ENCODE data around the gene FREY1. TPM values are rescaled to one million over a fixed set of nuclear protein-coding genes. Genes with fewer than 3 reads are reported as not detected.
A peak's percentile ranks its signal among the peaks of the same experiment; 100 is the strongest.

The FREY1 gene
- total RNA-seq, 1 donor: 1.6 TPM

- Histone ChIP-seq H3K27me3 (ENCODE audit: insufficient read depth, low read length) (no peaks in the 10 kb centered on the region), H3K4me3 (ENCODE audit: low read length) (peak overlapping the region; percentile 53), H3K4me1 (ENCODE audit: insufficient read depth, low read length) (peaks cover 87% of the 10 kb centered on the region), H3K9me3 (ENCODE audit: low read depth, low read length) (no peaks in the 10 kb centered on the region)
Observed at GRCh38 chr11:45932217-45932616, 25.1 kb upstream of the FREY1 start.

- H3K4me3 ChIP-seq (ENCODE audit: low read length): peak overlapping the region; percentile 53
- H3K4me1 ChIP-seq (ENCODE audit: insufficient read depth, low read length): peaks cover 83% of the 10 kb centered on the region
- no peaks in the 10 kb centered on the region for H3K9me3 ChIP-seq (ENCODE audit: low read depth, low read length)
- H3K27me3 ChIP-seq (ENCODE audit: insufficient read depth, low read length): no peaks in the 10 kb centered on the region
Observed at GRCh38 chr11:45931739-45932138, 24.7 kb upstream of the FREY1 start.

- Histone ChIP-seq H3K27me3 (ENCODE audit: insufficient read depth, low read length) (no peaks in the 10 kb centered on the region), H3K9me3 (ENCODE audit: low read depth, low read length) (no peaks in the 10 kb centered on the region), H3K4me1 (ENCODE audit: insufficient read depth, low read length) (peaks cover 76% of the 10 kb centered on the region), H3K4me3 (ENCODE audit: low read length) (peak overlapping the region; percentile 53)
Observed at GRCh38 chr11:45930951-45931570, 24.0 kb upstream of the FREY1 start.

GRCh38 chr11:45930031-45930794 lies 23.1 kb upstream of the FREY1 start:
- H3K27me3 ChIP-seq (ENCODE audit: insufficient read depth, low read length): no peaks in the 10 kb centered on the region
- H3K4me1 ChIP-seq (ENCODE audit: insufficient read depth, low read length): peaks cover 68% of the 10 kb centered on the region
- H3K4me3 ChIP-seq (ENCODE audit: low read length): peak overlapping the region; percentile 53
- H3K9me3 ChIP-seq (ENCODE audit: low read depth, low read length): no peaks in the 10 kb centered on the region

- Histone ChIP-seq H3K9me3 (ENCODE audit: low read depth, low read length) (no peaks in the 10 kb centered on the region), H3K27me3 (ENCODE audit: insufficient read depth, low read length) (no peaks in the 10 kb centered on the region), H3K4me3 (ENCODE audit: low read length) (peak overlapping the region; percentile 11), H3K4me1 (ENCODE audit: insufficient read depth, low read length) (peaks cover 62% of the 10 kb centered on the region)
Observed at GRCh38 chr11:45929486-45930030, 22.5 kb upstream of the FREY1 start.

- H3K27me3 ChIP-seq (ENCODE audit: insufficient read depth, low read length): no peaks in the 10 kb centered on the region
- H3K4me3 ChIP-seq (ENCODE audit: low read length): no peak overlapping the region
- peaks cover 53% of the 10 kb centered on the region for H3K4me1 ChIP-seq (ENCODE audit: insufficient read depth, low read length)
- no peaks in the 10 kb centered on the region for H3K9me3 ChIP-seq (ENCODE audit: low read depth, low read length)
Observed at GRCh38 chr11:45928535-45929215, 21.6 kb upstream of the FREY1 start.

GRCh38 chr11:45927684-45928413 lies 20.8 kb upstream of the FREY1 start:
- H3K4me3 ChIP-seq (ENCODE audit: low read length): no peak overlapping the region
- H3K27me3 ChIP-seq (ENCODE audit: insufficient read depth, low read length): peaks cover 4% of the 10 kb centered on the region
- H3K9me3 ChIP-seq (ENCODE audit: low read depth, low read length): no peaks in the 10 kb centered on the region
- H3K4me1 ChIP-seq (ENCODE audit: insufficient read depth, low read length): peaks cover 51% of the 10 kb centered on the region

- H3K4me1 ChIP-seq (ENCODE audit: insufficient read depth, low read length): peaks cover 52% of the 10 kb centered on the region
- peaks cover 4% of the 10 kb centered on the region for H3K27me3 ChIP-seq (ENCODE audit: insufficient read depth, low read length)
Observed at GRCh38 chr11:45927332-45927683, 20.2 kb upstream of the FREY1 start.

GRCh38 chr11:45926536-45927331 lies 19.7 kb upstream of the FREY1 start:
- Histone ChIP-seq H3K4me3 (ENCODE audit: low read length) (no peak overlapping the region), H3K27me3 (ENCODE audit: insufficient read depth, low read length) (peaks cover 9% of the 10 kb centered on the region), H3K4me1 (ENCODE audit: insufficient read depth, low read length) (peaks cover 52% of the 10 kb centered on the region), H3K9me3 (ENCODE audit: low read depth, low read length) (no peaks in the 10 kb centered on the region)

More at GRCh38 chr11:45927332-45927683, 20.2 kb upstream of the FREY1 start:
- H3K9me3 ChIP-seq (ENCODE audit: low read depth, low read length): no peaks in the 10 kb centered on the region
- H3K4me3 ChIP-seq (ENCODE audit: low read length): no peak overlapping the region

GRCh38 chr11:45926001-45926401 lies 18.9 kb upstream of the FREY1 start:
- H3K27me3 ChIP-seq (ENCODE audit: insufficient read depth, low read length): peaks cover 13% of the 10 kb centered on the region
- H3K4me1 ChIP-seq (ENCODE audit: insufficient read depth, low read length): peaks cover 47% of the 10 kb centered on the region
- no peak overlapping the region for H3K4me3 ChIP-seq (ENCODE audit: low read length)
- no peaks in the 10 kb centered on the region for H3K9me3 ChIP-seq (ENCODE audit: low read depth, low read length)

- Histone ChIP-seq H3K9me3 (ENCODE audit: low read depth, low read length) (no peaks in the 10 kb centered on the region), H3K4me3 (ENCODE audit: low read length) (no peak overlapping the region), H3K4me1 (ENCODE audit: insufficient read depth, low read length) (peaks cover 43% of the 10 kb centered on the region), H3K27me3 (ENCODE audit: insufficient read depth, low read length) (peaks cover 13% of the 10 kb centered on the region)
Observed at GRCh38 chr11:45925550-45925949, 18.5 kb upstream of the FREY1 start.

GRCh38 chr11:45924927-45925326 lies 17.9 kb upstream of the FREY1 start:
- peaks cover 37% of the 10 kb centered on the region for H3K4me1 ChIP-seq (ENCODE audit: insufficient read depth, low read length)
- H3K4me3 ChIP-seq (ENCODE audit: low read length): no peak overlapping the region

GRCh38 chr11:45924036-45924915 lies 17.2 kb upstream of the FREY1 start:
- H3K4me1 ChIP-seq (ENCODE audit: insufficient read depth, low read length): peaks cover 37% of the 10 kb centered on the region
- no peak overlapping the region for H3K4me3 ChIP-seq (ENCODE audit: low read length)

More at GRCh38 chr11:45924927-45925326, 17.9 kb upstream of the FREY1 start:
- peaks cover 13% of the 10 kb centered on the region for H3K27me3 ChIP-seq (ENCODE audit: insufficient read depth, low read length)
- no peaks in the 10 kb centered on the region for H3K9me3 ChIP-seq (ENCODE audit: low read depth, low read length)

More at GRCh38 chr11:45924036-45924915, 17.2 kb upstream of the FREY1 start:
- peaks cover 13% of the 10 kb centered on the region for H3K27me3 ChIP-seq (ENCODE audit: insufficient read depth, low read length)
- H3K9me3 ChIP-seq (ENCODE audit: low read depth, low read length): no peaks in the 10 kb centered on the region
